HG03342 (cell line): Measurements from ENCODE around the gene SLC25A1.

ENCODE experiments used
- ATAC-seq: cut with Tn5 transposase; IDR thresholded peaks from one replicate; pipeline ENCODE4 v1.9.1; 2021; ENCODE audit warnings: mild to moderate bottlenecking, moderate library complexity; ENCODE audit not compliant: unreplicated experiment

Gene SLC25A1

DNA sequence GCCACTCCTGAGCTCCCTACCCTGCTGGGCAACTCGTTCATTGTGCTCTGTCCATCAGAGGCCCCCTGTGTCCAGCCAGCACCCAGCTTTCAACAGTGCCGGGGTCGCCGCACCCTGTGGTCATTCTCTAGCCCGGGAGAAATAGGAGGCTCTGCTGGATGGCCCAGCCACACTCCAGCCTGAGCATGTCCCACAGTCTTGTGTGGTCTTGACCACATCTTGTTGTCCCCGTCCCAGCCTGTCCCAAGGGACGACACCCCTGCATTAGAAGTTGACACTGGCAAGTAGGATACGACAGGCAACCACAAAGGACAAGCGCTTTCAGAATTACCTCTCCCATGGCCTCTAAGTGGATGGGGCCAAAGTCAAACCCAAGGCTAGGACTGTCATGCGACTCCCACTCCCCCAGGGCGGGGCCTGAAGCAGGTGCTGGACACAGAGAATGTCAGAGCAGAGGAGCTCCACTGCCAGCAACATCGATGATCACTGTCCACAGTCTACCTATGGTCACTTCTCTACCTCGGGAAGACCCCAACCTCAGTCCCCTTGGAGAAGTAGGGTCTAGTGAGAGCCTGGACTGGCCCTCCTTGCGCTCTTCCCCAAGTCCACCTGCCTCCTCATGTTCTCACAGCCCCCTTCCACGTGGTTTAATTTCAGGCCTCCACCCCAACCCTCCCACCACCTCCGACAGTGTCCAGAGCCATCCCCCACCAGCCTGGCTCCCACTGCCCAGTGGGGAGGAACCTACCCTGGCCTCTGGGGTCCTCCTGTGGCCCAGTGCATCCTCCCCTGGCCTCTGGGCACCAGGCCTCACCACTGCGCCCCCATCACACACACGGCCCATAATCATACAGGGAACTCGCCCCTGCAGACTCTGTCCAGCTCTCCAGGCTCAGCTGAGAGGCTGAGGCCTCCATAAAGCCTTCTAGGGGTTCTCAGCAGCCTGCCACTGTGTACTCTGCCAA, 51.9 kb downstream of the SLC25A1 start:
- ATAC-seq = no peak
